GM19239 (cell line): ENCODE data around the gene OR2T4.

Source experiments
- DNase-seq: peaks from one replicate; pipeline ENCODE4 v3.0.0; 2011; ENCODE audit warnings: low spot score; ENCODE audit not compliant: insufficient read length
- FAIRE-seq: peaks from 2 replicates; lab custom pipeline; 2011; peaks lifted over from hg19 to GRCh38; lab: Jason Lieb, UNC

OR2T4 gene, protein sequence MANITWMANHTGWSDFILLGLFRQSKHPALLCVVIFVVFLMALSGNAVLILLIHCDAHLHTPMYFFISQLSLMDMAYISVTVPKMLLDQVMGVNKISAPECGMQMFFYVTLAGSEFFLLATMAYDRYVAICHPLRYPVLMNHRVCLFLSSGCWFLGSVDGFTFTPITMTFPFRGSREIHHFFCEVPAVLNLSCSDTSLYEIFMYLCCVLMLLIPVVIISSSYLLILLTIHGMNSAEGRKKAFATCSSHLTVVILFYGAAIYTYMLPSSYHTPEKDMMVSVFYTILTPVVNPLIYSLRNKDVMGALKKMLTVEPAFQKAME

DNA sequence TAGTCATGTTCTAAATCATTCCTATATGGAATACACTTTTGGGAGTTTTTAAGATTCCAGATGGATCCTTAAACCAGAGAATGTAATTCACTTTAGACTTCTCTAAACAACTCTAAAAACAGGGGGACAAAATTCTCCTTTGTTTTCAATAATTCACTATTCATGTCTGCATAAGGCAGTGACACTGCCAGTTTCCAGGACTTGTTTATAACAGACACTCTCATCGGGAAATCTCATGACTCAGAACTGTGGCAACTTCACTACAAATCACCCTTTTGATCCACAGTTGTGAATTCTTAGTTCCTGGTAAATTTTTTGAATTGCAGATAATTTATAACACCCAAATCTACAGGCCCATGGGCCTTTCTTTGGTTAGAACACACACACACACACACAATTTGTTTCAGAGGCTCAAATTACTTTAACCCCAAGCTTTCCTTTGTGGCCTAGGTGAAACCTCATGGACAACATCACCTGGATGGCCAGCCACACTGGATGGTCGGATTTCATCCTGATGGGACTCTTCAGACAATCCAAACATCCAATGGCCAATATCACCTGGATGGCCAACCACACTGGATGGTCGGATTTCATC lies at the start of gene OR2T4:
OR2T4 (plus strand) TSS at position 545 of the 595 bp plus-strand sequence; CDS start at position 545, 0 bp downstream.
- FAIRE-seq (no peak), DNase-seq (no peak)

GRCh38 chr1:248316796-248317195 lies 44.7 kb upstream of the OR2T4 start:
- FAIRE-seq (no peak), DNase-seq (no peak)

GRCh38 chr1:248324468-248324867 lies 37.0 kb upstream of the OR2T4 start, which contains the start of gene OR2M7:
TSS of gene OR2M7 (minus strand) at chr1:248324568. CDS start at chr1:248324568, 0 bp downstream.
- no peak for FAIRE-seq
- DNase-seq, result no peak

GRCh38 chr1:248343451-248343850 lies 18.0 kb upstream of the OR2T4 start:
- no peak for FAIRE-seq
- DNase-seq, result no peak

DNA sequence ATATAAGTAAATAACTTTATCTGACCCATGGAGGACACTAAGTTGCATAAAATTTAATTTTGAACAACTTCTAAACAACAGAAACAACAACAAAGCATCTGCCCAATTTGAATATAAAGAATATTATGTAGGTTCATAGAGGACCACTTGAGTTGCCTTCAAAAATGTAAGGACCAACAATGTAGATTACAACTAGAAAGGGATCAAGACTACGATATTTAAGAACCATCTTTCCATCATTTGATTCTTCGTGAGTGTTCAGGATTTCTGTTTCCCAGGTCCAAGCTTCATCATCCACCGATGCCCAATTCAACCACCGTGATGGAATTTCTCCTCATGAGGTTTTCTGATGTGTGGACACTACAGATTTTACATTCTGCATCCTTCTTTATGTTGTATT lies 13.0 kb upstream of the OR2T4 start, which contains the start of gene OR14C36:
OR14C36 (plus strand) TSS at position 301 of the 400 bp plus-strand sequence; CDS start at position 301, 0 bp downstream.
- no peak for FAIRE-seq
- DNase-seq, result no peak

DNA sequence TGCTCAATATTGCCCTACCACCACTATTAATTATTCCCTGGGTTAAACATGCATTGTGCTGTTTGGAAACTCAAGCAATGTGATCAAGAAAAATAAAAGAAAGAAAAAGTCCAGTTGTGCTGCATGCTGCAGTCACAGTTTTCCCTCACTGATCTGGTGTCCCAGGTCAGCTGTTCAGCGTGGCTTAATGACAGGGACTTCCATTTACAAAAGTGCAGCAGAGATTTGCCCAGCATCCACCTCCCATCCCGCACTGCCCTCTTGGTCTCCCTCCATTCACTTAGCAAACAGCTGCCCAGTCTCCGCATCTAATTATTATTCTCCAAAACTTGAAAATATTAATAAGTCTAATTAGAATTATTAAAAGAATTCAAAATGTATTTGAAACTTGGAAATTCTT lies 2.0 kb upstream of the OR2T4 start:
- no peak for FAIRE-seq

GRCh38 chr1:248366609-248367008 lies 5.1 kb downstream of the OR2T4 start:
- DNase-seq, result no peak
- FAIRE-seq, result no peak

More for the DNA sequence above, 2.0 kb upstream of the OR2T4 start:
- DNase-seq, result no peak

GRCh38 chr1:248372394-248372793 lies 10.9 kb downstream of the OR2T4 start:
- DNase-seq (no peak), FAIRE-seq (no peak)

DNA sequence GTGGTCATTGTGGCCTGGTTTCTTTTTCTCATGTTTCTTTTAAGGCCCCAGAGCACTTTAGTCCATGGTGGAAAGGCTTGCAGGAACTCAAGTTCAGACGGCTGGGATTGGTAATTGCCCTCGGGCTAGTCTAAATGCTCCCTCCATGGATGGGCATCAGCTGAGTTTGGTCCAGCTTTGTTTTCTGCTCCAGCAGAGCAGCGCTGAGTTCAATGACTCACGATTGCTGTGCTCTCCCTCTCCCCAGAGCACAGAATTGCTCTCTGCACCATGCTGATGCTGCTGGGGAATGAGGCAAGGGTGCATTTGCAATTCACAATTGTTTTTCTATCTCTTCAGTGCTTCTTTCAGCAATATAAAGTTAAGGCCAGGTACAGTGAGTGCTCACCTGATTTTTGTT lies 12.3 kb downstream of the OR2T4 start:
- FAIRE-seq, result no peak
- DNase-seq, result no peak

DNA sequence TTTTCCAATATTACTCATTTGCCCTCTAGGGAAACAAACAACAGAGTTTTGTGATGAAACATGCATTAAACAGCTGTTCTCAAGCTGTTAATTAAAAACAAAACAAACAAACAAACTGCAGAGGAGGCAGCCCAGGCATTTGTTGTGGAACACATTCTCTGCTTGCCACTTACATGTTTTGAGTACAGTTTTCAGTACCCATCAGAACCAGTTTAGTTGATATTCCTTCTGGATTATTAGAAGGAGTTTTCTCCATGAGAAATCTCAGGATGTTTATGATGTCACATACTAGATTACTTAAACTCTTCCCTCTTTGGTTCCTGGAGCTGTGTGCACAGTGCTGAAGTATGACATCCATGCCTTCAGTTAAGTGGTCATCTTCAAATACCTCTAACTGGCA lies 14.0 kb downstream of the OR2T4 start, which contains the start of gene OR2T6:
OR2T6 (plus strand) TSS at position 301 of the 400 bp plus-strand sequence. CDS start 11,863 bp downstream, outside the sequence.
- FAIRE-seq, result no peak
- no peak for DNase-seq

DNA sequence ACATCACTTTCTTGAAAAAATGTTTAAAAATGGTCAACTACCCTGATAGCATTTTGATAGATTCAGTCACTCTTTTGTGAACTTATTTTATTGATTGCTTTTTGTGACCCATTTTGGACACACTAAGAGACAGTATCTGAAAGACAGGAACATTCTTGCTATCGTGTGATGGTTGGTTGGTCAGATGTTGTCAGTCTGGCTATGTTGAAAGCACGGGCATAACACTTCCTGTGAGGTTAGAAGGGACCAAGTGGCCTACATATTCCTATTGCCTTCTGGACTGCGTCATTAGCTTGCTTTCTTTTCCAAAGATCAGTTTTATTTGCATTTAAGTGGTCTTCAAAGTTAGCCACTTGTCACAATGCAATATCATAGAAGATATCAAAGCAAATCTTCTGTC lies 15.5 kb downstream of the OR2T4 start:
- no peak for DNase-seq
- FAIRE-seq, result no peak

DNA sequence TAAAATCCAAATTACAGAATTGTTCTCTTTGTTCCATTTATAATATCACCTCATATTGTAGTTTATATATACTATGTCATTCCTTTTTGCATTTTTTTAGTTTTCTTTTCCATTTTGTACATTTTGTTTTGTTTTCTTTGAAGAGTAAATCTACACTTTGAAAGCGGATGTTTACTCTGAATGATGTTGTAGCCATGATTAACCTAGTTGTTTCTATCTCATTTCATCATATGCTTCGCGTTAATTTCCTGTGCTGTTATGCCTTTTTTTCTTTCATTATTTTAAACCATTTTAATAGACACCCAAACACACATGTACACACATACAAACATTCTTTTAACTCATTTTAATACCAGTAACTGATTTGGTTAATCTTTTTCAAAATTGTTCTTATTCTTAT lies 19.4 kb downstream of the OR2T4 start:
- DNase-seq (no peak), FAIRE-seq (peak; percentile 35)

DNA sequence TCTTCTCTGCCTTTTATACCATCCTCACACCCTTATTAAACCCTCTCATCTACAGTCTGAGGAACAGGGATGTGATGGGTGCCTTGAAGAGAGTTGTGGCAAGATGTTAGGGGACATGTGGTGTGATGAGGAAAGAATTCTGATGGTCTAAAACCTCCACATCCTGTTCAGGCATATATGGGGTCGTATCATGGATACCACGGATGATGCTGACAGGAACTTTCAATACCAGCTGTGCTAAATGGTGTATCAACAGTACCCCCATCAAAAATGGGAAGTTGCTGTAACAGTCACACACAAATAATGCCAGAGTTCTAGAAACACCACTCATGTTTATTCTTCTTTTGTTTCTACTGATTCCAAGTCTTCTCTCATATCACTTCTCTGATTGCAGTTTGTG lies 27.0 kb downstream of the OR2T4 start:
- DNase-seq (no peak), FAIRE-seq (no peak)

DNA sequence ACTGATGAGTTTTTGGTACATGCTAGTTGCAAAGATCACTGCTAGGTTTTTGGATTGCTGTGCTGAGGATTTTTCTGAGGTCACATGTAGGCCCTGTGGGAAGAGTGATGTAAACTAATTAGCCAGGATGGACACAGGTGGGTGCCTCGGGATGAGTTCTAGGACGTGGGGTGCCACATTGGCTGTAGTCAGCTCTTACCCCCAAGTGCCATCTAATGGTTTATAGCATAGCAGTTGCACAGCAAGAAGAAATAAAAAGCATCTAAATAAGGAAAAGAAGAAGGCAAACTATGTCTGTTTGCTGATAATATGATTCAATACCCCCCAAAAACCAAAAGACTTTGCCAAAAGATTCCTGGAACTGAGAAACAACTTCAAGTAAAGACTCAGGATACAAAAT lies 31.6 kb downstream of the OR2T4 start:
- DNase-seq (no peak), FAIRE-seq (no peak)

DNA sequence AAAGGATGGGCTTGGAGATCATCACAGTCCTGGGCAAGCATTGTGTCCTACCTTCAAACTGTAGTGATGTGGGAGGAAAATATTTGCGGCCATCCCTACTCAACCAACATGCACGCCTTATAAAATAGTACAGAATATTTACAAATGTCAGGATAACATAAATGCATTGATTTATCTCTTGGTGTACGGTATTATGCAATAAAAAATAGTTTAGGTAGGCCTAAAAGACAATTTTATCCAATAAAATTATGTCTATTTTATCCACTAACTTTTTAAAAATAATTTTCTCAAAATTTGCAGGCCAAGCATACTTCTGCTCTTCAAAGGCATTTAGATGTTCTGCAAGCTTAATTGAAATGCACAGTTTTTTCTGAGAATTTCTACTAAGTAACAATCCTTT lies 41.3 kb downstream of the OR2T4 start, which contains the start of gene OR2T1:
OR2T1 (plus strand) TSS at position 301 of the 400 bp plus-strand sequence. CDS start 3,100 bp downstream, outside the sequence.
- FAIRE-seq (no peak), DNase-seq (no peak)

DNA sequence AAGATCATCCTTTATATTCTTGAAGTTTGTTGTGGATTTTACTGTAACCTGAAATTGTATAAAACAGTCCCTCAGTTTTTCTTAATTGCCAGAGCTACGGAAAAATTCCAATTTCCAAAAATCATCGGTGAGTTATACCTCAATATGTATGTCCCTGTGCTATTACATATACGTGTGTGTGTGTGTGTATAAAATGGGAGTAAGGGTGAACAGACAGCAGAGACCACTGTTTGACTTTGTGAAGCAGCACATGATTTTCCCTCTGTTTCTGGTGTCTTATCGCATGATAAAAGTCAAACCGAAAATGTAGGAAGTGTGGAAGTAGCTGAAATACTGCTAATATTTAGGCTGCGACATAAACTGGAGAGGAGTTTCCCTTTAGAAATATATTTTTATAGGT lies 42.6 kb downstream of the OR2T4 start:
- no peak for DNase-seq
- peak; percentile 99 for FAIRE-seq

GRCh38 chr1:248406721-248407692 lies 45.5 kb downstream of the OR2T4 start:
- peak; percentile 18 for FAIRE-seq

More at GRCh38 chr1:248406721-248407692, 45.5 kb downstream of the OR2T4 start:
- DNase-seq, result no peak
